ENCODE data around the gene PCDHGC5. TPM values are rescaled to one million over a fixed set of nuclear protein-coding genes. Genes with fewer than 3 reads are reported as not detected.
A peak's percentile ranks its signal among the peaks of the same experiment; 100 is the strongest.

PCDHGC5 gene
- total RNA-seq, 4 donors from 2014 or later: 1.1 to 1.7 (median 1.7) TPM

- intact Hi-C loops (cut with DNase I; ENCODE audit: low total_unique reads): no loop called here
- DNase-seq (ENCODE audit: low spot score in 2 of 2): peak in 1 of 2 donors; percentile 84
- H3K4me3 ChIP-seq (ENCODE audit: low read depth, poor library complexity, severe bottlenecking): no peak overlapping the region
- no peak for TF ChIP-seq POLR2A (IDR thresholded peaks at IDR 0.05)
- WGBS, 2 donors: 77% methylated on average over 62 to 66 of the region's 66 CpGs
Observed at GRCh38 chr5:141491323-141492167, 2.7 kb downstream of the PCDHGC5 start.

- TF ChIP-seq CTCF (IDR thresholded peaks at IDR 0.05) (no peak), POLR2A (IDR thresholded peaks at IDR 0.05) (no peak)
- peak in 1 of 2 donors; percentile 71 for DNase-seq (ENCODE audit: low spot score in 2 of 2)
- H3K4me3 ChIP-seq (ENCODE audit: low read depth, poor library complexity, severe bottlenecking): no peak overlapping the region
- intact Hi-C loops (cut with DNase I; ENCODE audit: low total_unique reads): no loop called here
- WGBS, 2 donors: 89% methylated on average over 39 to 57 of the region's 68 CpGs
Observed at GRCh38 chr5:141492168-141492885, 3.4 kb downstream of the PCDHGC5 start.

- TF ChIP-seq POLR2A (IDR thresholded peaks at IDR 0.05) (no peak), CTCF (IDR thresholded peaks at IDR 0.05) (no peak)
- peak in 1 of 2 donors; percentile 81 for DNase-seq (ENCODE audit: low spot score in 2 of 2)
- H3K4me3 ChIP-seq (ENCODE audit: low read depth, poor library complexity, severe bottlenecking): no peak overlapping the region
- intact Hi-C loops (cut with DNase I; ENCODE audit: low total_unique reads): no loop called here
- 70 to 75% methylated on average over 10 of the region's 10 CpGs for WGBS, 2 donors
Observed at GRCh38 chr5:141493500-141494422, 4.9 kb downstream of the PCDHGC5 start.

GRCh38 chr5:141494761-141495452 lies 6.0 kb downstream of the PCDHGC5 start:
- TF ChIP-seq CTCF (IDR thresholded peaks at IDR 0.05) (no peak), POLR2A (IDR thresholded peaks at IDR 0.05) (no peak)
- WGBS, 2 donors: 70% methylated on average over 21 to 22 of the region's 22 CpGs
- DNase-seq (ENCODE audit: low spot score in 2 of 2): peak in 1 of 2 donors; percentile 82
- no peak overlapping the region for H3K4me3 ChIP-seq (ENCODE audit: low read depth, poor library complexity, severe bottlenecking)
- intact Hi-C loops (cut with DNase I; ENCODE audit: low total_unique reads): no loop called here

GRCh38 chr5:141495453-141495811 lies 6.6 kb downstream of the PCDHGC5 start:
- intact Hi-C loops (cut with DNase I; ENCODE audit: low total_unique reads): no loop called here
- H3K4me3 ChIP-seq (ENCODE audit: low read depth, poor library complexity, severe bottlenecking): no peak overlapping the region
- WGBS, 2 donors: 81 to 87% methylated on average over 8 of the region's 8 CpGs
- TF ChIP-seq CTCF (IDR thresholded peaks at IDR 0.05) (no peak), POLR2A (IDR thresholded peaks at IDR 0.05) (no peak)
- peak in 1 of 2 donors; percentile 26 for DNase-seq (ENCODE audit: low spot score in 2 of 2)

Measured in lower leg skin (tissue), 4 donors.